GM21360 (cell line): ENCODE measurements around the gene CYP51A1.
"Not testable (repeated sequence)": the region's sequence is repeated elsewhere in the genome, so short reads cannot be mapped to it uniquely, and the experiment has no call there.

Source experiments
- ATAC-seq: cut with Tn5 transposase; IDR thresholded peaks from one replicate; pipeline ENCODE4 v1.9.1; 2021; ENCODE audit warnings: mild to moderate bottlenecking, moderate library complexity; ENCODE audit not compliant: unreplicated experiment

The CYP51A1 gene

GRCh38 chr7:92131764-92132330, 2.4 kb downstream of the CYP51A1 start:
- ATAC-seq, result no peak

DNA sequence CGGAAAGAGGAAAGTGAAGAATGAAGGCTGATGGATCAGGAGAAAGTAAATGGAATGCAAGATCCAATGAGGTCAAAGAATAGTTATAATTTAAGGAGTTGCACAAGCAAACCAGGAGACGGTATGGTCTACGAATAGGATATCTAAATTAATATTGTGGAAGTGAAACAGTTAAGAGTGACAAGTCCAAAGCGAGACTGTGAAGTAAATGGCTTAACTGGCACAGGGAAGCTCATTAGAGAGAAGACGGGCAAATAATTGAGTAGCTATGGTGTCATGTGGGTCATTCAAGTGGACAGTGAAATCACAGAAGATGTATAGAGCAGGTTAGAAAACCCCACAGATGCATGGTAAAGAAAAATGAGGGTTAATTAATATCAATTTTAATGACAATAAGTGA, 3.2 kb downstream of the CYP51A1 start:
- ATAC-seq, result no peak

DNA sequence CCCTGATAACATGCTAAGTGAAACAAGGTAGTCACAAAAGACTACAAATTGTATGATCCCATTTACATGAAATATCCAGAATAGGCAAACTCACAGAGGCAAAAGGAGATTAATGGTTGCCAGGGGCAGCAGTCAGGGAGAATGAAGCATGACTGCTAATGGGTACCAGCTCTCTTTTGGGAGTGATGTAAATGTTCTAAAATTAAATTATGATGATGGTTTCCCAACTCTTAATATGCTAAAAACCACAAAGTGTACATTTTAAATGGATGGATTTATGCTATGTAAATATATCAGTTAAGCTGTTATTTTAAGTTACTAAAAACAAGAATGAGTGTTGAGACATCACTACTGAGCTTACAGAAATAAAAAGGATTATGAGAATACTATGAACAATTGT, 12.6 kb downstream of the CYP51A1 start:
- ATAC-seq, result no peak

GRCh38 chr7:92119213-92119759, 15.0 kb downstream of the CYP51A1 start:
- no peak for ATAC-seq

DNA sequence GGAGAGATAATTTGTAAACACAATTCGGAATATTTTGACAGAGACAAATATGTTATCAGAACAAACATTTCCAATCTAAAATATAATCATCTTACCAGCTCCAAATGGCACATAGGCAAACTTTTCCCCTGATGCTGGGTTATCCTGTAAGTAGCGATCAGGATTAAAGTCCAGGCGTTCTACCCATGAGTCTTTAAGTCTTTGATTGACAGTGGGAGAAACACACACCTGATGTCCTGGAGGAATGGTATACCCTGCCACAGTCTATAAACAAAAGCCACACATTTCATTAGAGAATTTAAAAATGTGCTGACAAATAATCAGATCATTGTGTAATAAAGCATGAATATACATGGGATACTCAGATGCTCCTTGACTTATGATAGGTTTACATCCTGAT, 17.3 kb downstream of the CYP51A1 start:
- ATAC-seq, result no peak

- ATAC-seq, result no peak
Measured at GRCh38 chr7:92115821-92116220, 18.5 kb downstream of the CYP51A1 start.

- no peak for ATAC-seq
Measured at GRCh38 chr7:92110857-92111256, 23.4 kb downstream of the CYP51A1 start.

DNA sequence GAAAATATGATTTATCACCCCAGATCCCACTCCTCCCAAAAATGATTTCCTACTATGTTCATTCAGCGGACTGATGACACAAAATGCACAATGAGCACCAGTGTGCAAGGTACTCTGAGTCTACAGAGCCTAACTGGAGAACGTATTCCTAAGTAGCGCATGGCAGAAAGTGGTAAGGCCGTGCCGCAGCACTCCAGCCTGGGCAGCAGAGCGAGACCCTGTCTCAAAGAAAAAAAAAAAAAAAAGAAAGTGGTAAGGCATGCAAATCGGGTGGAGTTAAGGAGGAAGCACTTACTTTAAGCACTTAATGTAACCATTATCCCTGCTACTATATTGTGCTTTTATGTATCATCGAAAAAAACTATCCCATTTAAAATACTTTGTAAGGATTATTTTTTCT, 25.5 kb downstream of the CYP51A1 start:
- ATAC-seq, result no peak

DNA sequence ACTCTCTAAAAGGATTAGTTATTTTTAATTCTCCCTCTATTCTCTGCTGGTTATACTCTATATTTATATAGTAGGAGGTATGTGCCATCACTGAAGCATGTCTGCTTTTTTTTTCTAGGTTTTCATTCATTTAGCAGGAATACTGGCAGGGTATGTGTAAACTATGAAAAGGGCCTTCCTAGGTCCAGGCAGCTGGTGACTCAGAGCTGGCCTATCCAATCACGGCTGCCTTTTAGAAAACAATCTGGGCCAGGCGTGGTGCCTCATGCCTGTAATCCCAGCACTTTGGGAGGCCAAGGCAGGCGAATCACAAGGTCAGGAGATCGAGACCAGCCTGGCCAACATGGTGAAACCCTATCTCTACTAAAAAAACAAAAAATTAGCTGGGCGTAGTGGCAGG, 31.4 kb downstream of the CYP51A1 start:
- ATAC-seq, result not testable (repeated sequence)

DNA sequence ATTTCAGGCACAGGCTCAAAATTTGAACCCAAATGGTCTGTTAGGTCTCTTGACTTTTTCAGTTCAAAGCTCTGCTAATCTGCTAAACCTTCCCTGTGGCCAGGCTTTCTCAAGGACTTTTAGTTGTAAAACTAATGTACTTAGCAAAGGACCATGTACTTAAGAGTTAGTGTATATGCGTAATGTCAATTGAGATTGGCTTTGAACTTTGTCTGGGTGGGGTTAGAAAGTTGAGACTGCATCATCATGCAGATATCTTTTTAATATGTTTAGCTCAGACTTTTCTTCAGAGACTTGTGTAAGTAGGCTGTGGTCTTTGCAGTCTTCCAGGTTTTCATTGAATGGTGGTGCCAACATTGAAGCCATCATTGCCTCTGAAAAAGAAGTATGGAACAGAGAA, 33.7 kb downstream of the CYP51A1 start:
- ATAC-seq, result no peak

GRCh38 chr7:92095380-92095779, 38.9 kb downstream of the CYP51A1 start:
- ATAC-seq, result no peak

DNA sequence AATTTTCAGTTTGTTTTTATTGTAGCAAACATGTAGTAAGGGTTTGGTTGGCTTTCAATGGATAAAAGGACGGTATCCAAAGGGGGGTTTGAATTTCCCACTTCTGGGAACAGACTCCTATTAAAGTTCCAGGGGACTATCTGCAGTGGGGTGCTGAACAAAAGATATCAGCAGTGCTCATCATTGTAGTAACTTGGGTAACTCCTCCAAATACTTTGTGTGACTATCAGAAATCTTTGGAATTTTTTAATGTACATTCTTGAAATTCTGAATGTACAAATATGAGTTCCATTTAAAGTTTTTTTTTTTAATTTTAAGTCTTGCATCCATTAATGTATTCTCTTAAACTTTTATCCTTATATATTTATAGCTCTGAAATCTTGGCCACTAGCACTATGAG, 42.1 kb downstream of the CYP51A1 start:
- ATAC-seq, result no peak

DNA sequence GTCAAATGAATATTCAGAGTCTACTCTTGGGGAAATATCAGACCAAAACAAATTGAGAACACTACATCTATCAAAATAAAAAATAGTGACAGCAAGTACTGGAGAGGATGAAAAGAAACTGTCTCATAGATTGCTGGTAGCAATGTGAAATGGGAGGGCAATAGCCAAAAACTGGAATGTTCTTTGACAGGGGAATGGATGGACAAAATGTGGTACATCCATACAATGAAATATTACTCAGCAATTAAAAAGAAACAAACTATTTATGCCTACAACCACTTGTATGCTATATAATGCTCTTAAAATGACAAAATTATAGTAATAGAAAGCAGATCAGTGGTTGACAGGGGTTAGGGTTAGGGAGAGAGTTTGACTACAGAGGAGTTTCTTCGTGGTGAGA, 46.0 kb downstream of the CYP51A1 start:
- no peak for ATAC-seq

DNA sequence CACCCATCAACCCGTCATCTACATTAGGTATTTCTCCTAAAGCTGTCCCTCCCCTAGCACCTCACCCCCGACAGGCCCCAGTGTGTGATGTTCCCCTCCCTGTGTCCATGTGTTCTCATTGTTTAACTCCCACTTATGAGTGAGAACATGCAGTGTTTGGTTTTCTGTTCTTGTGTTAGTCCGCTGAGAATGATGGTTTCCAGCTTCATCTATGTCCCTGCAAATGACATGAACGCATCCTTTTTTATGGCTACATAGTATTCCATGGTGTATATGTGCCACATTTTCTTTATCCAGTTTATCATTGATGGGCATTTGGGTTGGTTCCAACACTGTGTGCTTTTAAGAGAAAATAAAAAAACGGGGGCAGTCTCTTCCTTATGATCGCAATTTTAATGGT, 50.4 kb downstream of the CYP51A1 start:
- not testable (repeated sequence) for ATAC-seq

DNA sequence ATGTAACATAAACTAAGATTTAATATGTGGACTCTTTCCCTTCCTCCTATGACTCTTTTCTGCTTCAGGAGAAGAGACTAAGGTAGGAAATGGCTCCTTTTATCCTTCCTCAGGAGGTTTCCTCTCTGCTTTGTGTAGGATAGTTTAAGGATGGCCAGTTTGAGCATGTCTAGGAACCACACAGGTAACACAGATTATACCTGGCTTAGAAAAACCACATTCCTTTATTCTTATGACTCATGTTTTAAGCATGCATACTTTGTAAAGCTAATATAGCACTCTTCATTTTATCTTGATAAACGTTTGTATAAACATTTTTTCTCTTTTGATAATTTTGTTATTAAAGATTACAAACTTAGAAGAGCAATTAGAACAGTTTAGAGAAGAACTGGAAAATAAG, 57.8 kb downstream of the CYP51A1 start:
- ATAC-seq, result no peak

DNA sequence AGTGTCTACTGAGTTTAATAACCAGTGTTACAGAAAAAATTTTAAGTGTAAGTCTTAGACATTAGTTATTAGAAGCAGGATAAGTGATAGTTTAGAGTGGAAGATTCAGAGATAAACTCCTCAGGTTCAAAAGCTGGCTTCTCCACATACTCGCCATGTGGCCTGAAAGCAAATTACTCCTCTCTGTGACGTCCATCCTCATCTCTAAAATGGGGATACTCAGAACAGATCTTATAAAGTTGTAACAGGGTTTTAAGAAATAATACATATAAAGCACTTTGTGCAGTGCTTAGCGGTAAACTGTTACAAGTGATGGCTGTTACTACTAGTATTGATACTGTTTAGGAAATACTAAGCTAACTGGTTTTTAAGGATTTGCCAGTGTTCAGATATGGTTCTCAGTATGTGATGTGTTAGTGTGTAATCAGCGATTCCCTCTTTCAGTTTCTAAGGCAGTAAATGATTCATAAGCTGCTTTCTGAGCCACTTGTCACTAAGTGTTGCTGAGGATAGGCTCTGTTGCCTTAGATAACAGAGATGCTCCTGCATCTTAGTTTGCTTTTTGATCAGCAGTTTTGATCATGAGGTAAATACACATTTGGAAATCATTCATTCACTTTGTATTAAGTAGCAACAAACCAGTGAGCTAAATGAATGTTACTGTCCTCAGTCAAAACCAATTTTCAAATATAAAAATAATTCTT, 58.7 kb downstream of the CYP51A1 start:
- ATAC-seq, result peak; percentile 86

DNA sequence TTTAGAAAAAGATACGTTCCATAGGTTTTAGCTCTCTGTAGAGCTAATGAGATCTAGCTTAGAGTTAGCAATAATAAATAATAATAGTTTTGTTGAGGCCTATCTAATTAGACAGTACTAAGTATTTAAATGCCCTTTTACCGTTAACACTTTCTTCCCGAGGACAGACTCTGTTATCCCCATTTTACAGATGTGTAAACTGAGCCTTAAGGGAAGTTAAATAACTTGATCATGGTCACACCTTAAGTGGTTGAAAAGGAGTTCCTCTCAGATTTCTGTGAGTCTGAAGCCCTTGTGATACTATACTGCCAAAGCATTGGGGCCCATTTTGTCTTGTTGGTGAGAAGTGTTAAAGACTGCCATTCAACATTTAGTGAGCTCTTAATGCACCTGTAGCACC, 61.6 kb downstream of the CYP51A1 start:
- ATAC-seq, result no peak

- no peak for ATAC-seq
Measured at GRCh38 chr7:92072121-92072520, 62.2 kb downstream of the CYP51A1 start.

DNA sequence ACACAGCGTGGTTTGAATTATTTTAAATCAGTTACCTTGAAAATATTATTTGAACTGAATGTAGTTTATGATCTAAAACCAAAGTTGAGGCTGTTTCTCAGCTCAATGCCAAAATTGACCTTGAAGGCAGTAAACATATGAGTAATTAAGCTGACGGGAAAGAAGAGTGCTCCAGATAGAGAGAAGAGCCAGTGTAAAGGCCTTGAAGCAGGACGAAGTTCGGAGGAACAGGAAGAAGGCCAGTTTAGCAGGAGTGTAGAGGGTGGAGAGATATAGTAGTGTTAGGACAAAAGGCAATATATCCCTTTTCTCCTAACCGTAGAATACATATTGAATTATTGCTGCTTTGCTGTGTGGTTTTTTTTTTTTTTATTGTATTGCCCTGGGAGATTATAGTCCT, 63.2 kb downstream of the CYP51A1 start:
- no peak for ATAC-seq

DNA sequence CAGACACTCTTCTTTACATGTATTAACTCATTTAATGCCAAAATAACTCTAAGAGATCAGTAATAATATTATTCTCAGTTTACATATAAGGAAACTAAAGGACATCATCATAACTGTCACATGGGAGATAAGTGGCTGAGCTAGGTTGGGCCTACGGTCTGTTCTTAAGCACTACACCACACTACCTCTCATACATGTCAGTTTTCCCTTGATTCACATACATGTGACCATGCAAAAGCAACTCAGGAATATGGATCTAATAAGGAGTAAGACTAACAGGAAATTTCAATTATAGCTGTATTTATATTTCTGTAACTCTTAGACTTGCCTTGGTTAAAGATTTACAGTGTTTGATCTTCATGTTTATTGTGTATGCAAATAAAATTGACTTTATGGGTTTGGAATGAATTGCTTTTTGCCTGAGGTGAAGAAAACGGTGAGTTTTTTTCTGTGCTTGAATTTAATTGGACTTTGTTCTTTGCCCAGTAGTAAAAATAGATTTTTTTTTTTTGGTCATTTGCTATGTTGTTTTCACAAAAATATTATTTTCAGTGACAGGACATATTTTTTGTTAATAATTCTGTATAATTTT, 69.7 kb downstream of the CYP51A1 start:
- no peak for ATAC-seq
